ENCODE measurements around the gene ZNF467. TPM values are rescaled to one million over a fixed set of nuclear protein-coding genes. Genes with fewer than 3 reads are reported as not detected.

Gene ZNF467
- total and polyA plus RNA-seq, 2 experiments from 2014 or later: 0.10 to 0.40 TPM

DNA sequence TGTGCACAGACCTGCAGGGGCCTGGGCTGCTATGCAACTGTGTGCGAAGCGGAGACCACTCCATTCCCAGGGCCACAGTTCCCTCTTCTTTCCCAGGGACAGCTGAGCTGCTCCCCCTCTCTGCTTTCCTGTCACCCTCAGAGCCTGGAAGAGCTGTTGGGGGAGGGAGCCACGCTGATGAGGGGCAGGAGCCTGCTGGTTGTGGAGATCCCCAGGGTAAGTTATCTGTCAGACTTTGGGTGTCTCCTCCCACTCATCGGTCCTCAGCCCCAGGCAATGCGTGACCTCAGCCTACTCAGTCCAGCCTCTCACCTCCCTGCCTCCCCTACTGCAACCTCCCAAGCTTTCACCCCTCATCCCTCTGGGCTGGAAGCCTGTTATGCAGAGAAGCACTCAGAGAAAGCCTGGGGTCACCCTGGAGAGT is 53.5 kb downstream of the ZNF467 start (continued):
- TF ChIP-seq, protein P1, sequence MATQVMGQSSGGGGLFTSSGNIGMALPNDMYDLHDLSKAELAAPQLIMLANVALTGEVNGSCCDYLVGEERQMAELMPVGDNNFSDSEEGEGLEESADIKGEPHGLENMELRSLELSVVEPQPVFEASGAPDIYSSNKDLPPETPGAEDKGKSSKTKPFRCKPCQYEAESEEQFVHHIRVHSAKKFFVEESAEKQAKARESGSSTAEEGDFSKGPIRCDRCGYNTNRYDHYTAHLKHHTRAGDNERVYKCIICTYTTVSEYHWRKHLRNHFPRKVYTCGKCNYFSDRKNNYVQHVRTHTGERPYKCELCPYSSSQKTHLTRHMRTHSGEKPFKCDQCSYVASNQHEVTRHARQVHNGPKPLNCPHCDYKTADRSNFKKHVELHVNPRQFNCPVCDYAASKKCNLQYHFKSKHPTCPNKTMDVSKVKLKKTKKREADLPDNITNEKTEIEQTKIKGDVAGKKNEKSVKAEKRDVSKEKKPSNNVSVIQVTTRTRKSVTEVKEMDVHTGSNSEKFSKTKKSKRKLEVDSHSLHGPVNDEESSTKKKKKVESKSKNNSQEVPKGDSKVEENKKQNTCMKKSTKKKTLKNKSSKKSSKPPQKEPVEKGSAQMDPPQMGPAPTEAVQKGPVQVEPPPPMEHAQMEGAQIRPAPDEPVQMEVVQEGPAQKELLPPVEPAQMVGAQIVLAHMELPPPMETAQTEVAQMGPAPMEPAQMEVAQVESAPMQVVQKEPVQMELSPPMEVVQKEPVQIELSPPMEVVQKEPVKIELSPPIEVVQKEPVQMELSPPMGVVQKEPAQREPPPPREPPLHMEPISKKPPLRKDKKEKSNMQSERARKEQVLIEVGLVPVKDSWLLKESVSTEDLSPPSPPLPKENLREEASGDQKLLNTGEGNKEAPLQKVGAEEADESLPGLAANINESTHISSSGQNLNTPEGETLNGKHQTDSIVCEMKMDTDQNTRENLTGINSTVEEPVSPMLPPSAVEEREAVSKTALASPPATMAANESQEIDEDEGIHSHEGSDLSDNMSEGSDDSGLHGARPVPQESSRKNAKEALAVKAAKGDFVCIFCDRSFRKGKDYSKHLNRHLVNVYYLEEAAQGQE (IDR thresholded peaks at IDR 0.05; ENCODE audit: unreplicated experiment): no peak
- TF ChIP-seq POLR2AphosphoS5 (IDR thresholded peaks at IDR 0.05; ENCODE audit: low read depth): no peak
- no peak for TF ChIP-seq ZNF331 (CRISPR knock-in tag; IDR thresholded peaks at IDR 0.05; ENCODE audit: low read depth)

GRCh38 chr7:149719050-149719899 is 54.1 kb downstream of the ZNF467 start:
- Histone ChIP-seq H3K27me3 (ENCODE audit: insufficient read depth) (0 out of 2 replicates have a peak, but pooled peaks cover 3% of the 10 kb centered on the region), H3K27ac (ENCODE audit: low read depth) (no peak overlapping the region), H3F3A (replicated peaks; ENCODE audit: low read depth) (no peaks in the 10 kb centered on the region), H3K79me2 (replicated peaks; ENCODE audit: insufficient read depth) (peaks cover 10% of the 10 kb centered on the region; the same call in 1 of the 2 replicates), H3K4me1 (ENCODE audit: insufficient read depth) (no peaks in the 10 kb centered on the region; the same call in 1 of the 2 replicates), H3K4me3 (no peak overlapping the region), H3K9me2 (ENCODE audit: insufficient read depth) (no peaks in the 10 kb centered on the region), H4K20me1 (replicated peaks; ENCODE audit: insufficient read depth) (no peaks in the 10 kb centered on the region; the same call in 1 of the 2 replicates), H3K4me2 (no peak overlapping the region), H2AFZ (no peak overlapping the region), H3K36me3 (ENCODE audit: insufficient read depth) (no peaks in the 10 kb centered on the region)
- H3K36me3 Mint-ChIP-seq (ENCODE audit: low read depth): peaks cover 18% of the 10 kb centered on the region
- peaks cover 10% of the 10 kb centered on the region for H3K27me3 Mint-ChIP-seq (ENCODE audit: insufficient read depth, low read depth, poor library complexity)
- ATAC-seq: no peak
- no peak overlapping the region for H3K4me3 Mint-ChIP-seq
- H3K4me1 Mint-ChIP-seq: peaks cover 11% of the 10 kb centered on the region
- TF ChIP-seq CREB1 (CRISPR knock-in tag; IDR thresholded peaks at IDR 0.05; ENCODE audit: low read depth): no peak
- TF ChIP-seq POLR2AphosphoS5 (IDR thresholded peaks at IDR 0.05; ENCODE audit: low read depth): no peak
- TF ChIP-seq NANOG (IDR thresholded peaks at IDR 0.05; ENCODE audit: borderline replicate concordance): no peak
- no peak for TF ChIP-seq ZNF114 (CRISPR knock-in tag; IDR thresholded peaks at IDR 0.05)
- no peaks in the 10 kb centered on the region for H3K9me3 Mint-ChIP-seq
- no peak overlapping the region for H3K27ac Mint-ChIP-seq
- no peak for DNase-seq (ENCODE audit: low spot score)

GRCh38 chr7:149718730-149719049 is 54.7 kb downstream of the ZNF467 start:
- Histone ChIP-seq H2AFZ (no peak overlapping the region), H3K36me3 (ENCODE audit: insufficient read depth) (no peaks in the 10 kb centered on the region), H3K79me2 (replicated peaks; ENCODE audit: insufficient read depth) (peaks cover 10% of the 10 kb centered on the region; the same call in 1 of the 2 replicates), H3K27ac (ENCODE audit: low read depth) (no peak overlapping the region), H3K4me3 (no peak overlapping the region), H3K27me3 (ENCODE audit: insufficient read depth) (peaks cover 7% of the 10 kb centered on the region; the same call in 1 of the 2 replicates), H3K4me1 (ENCODE audit: insufficient read depth) (no peaks in the 10 kb centered on the region; the same call in 1 of the 2 replicates), H3K9me2 (ENCODE audit: insufficient read depth) (no peaks in the 10 kb centered on the region), H4K20me1 (replicated peaks; ENCODE audit: insufficient read depth) (no peaks in the 10 kb centered on the region; the same call in 1 of the 2 replicates), H3K4me2 (no peak overlapping the region), H3F3A (replicated peaks; ENCODE audit: low read depth) (no peaks in the 10 kb centered on the region)
- Mint-ChIP-seq H3K4me3 (no peak overlapping the region), H3K27me3 (ENCODE audit: insufficient read depth, low read depth, poor library complexity) (peaks cover 14% of the 10 kb centered on the region), H3K36me3 (ENCODE audit: low read depth) (peaks cover 14% of the 10 kb centered on the region), H3K27ac (no peak overlapping the region), H3K4me1 (peaks cover 11% of the 10 kb centered on the region), H3K9me3 (no peaks in the 10 kb centered on the region)
- no peak for ATAC-seq
- no peak for DNase-seq (ENCODE audit: low spot score)
- TF ChIP-seq NANOG (IDR thresholded peaks at IDR 0.05; ENCODE audit: borderline replicate concordance) (no peak), STAT1 (IDR thresholded peaks at IDR 0.05; ENCODE audit: unreplicated experiment) (no peak), ZNF114 (CRISPR knock-in tag; IDR thresholded peaks at IDR 0.05) (no peak), EZH2phosphoT487 (IDR thresholded peaks at IDR 0.05; ENCODE audit: unreplicated experiment) (no peak), ZNF331 (CRISPR knock-in tag; IDR thresholded peaks at IDR 0.05; ENCODE audit: low read depth) (no peak), ETS1 (IDR thresholded peaks at IDR 0.05) (no peak), JUNB (IDR thresholded peaks at IDR 0.05; ENCODE audit: unreplicated experiment) (no peak), CREB1 (CRISPR knock-in tag; IDR thresholded peaks at IDR 0.05; ENCODE audit: low read depth) (no peak)
- TF ChIP-seq, protein P1 (IDR thresholded peaks at IDR 0.05; ENCODE audit: unreplicated experiment): no peak
